ENCODE measurements around the gene CCDC160. TPM values are rescaled to one million over a fixed set of nuclear protein-coding genes. Genes with fewer than 3 reads are reported as not detected.
"Not testable (repeated sequence)": the region's sequence is repeated elsewhere in the genome, so short reads cannot be mapped to it uniquely, and the experiment has no call there.

CCDC160 gene
- total RNA-seq, 1 experiment from 2014 or later = 1.7 TPM

DNA sequence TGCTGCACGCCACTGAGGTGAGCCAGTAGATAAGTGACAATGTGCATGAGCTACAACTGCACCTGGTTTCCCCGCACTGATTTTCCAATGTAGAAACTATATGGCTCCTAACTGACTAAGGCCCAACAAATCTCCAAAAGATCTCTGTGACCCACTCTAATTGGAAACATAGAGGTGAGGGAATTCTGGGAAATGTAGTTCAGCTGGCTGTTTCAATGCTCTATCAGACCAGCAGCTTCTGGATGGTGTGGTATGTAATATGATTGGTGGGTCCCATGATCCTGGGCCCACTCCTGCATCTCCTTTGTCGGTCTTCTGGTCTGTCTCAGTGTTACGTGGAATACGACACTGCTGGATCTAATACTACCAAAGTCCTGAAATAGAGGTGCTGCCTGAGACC, 18.6 kb downstream of the CCDC160 start:
- H3K4me3 Mint-ChIP-seq (ENCODE audit: low read depth, unreplicated experiment) = no peak overlapping the region
- H3K27ac Mint-ChIP-seq (ENCODE audit: unreplicated experiment) = no peak overlapping the region
- no peaks in the 10 kb centered on the region for H3K9me3 Mint-ChIP-seq (ENCODE audit: low read depth, unreplicated experiment)
- DNase-seq = no peak
- no peaks in the 10 kb centered on the region for H3K36me3 Mint-ChIP-seq (ENCODE audit: insufficient read depth, unreplicated experiment)
- BruUV-seq (replicated peaks) = no TSS peak
- H3K4me1 Mint-ChIP-seq (ENCODE audit: low read depth, unreplicated experiment) = peaks cover 13% of the 10 kb centered on the region
- CTCF ChIA-PET = no interaction called here
- TF ChIP-seq, protein P1, sequence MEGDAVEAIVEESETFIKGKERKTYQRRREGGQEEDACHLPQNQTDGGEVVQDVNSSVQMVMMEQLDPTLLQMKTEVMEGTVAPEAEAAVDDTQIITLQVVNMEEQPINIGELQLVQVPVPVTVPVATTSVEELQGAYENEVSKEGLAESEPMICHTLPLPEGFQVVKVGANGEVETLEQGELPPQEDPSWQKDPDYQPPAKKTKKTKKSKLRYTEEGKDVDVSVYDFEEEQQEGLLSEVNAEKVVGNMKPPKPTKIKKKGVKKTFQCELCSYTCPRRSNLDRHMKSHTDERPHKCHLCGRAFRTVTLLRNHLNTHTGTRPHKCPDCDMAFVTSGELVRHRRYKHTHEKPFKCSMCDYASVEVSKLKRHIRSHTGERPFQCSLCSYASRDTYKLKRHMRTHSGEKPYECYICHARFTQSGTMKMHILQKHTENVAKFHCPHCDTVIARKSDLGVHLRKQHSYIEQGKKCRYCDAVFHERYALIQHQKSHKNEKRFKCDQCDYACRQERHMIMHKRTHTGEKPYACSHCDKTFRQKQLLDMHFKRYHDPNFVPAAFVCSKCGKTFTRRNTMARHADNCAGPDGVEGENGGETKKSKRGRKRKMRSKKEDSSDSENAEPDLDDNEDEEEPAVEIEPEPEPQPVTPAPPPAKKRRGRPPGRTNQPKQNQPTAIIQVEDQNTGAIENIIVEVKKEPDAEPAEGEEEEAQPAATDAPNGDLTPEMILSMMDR (IDR thresholded peaks at IDR 0.05; ENCODE audit: unreplicated experiment) = no peak
- no peaks in the 10 kb centered on the region for H3K27me3 Mint-ChIP-seq (ENCODE audit: unreplicated experiment)
- intact Hi-C loops (cut with micrococcal nuclease; ENCODE audit: unreplicated experiment) = no loop called here

DNA sequence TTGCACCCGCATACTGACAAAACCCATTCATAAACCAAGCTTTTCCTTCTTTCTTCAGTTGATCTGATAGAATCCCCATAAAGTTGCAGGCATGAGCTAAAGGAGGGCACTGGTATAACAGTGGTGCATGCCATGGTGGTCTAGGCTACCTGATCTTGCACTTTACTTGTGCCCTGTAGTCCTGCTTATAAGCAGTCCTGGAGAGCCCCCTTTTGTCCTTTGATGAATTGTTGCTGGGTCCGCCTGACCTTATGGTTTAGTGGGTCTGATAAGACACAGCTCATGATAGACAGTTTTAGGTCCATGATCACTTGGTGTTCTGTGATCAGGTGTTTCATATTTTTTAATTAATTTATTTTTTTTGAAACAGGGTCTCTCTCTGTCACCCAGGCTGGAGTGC, 19.7 kb downstream of the CCDC160 start:
- no TSS peak for BruUV-seq (replicated peaks)
- intact Hi-C loops (cut with micrococcal nuclease; ENCODE audit: unreplicated experiment) = no loop called here
- Mint-ChIP-seq H3K4me3 (ENCODE audit: low read depth, unreplicated experiment) (no peak overlapping the region), H3K9me3 (ENCODE audit: low read depth, unreplicated experiment) (no peaks in the 10 kb centered on the region), H3K4me1 (ENCODE audit: low read depth, unreplicated experiment) (peaks cover 13% of the 10 kb centered on the region), H3K36me3 (ENCODE audit: insufficient read depth, unreplicated experiment) (no peaks in the 10 kb centered on the region), H3K27me3 (ENCODE audit: unreplicated experiment) (no peaks in the 10 kb centered on the region), H3K27ac (ENCODE audit: unreplicated experiment) (no peak overlapping the region)
- DNase-seq = no peak
- TF ChIP-seq, protein P1 (IDR thresholded peaks at IDR 0.05; ENCODE audit: unreplicated experiment) = no peak
- CTCF ChIA-PET = no interaction called here

DNA sequence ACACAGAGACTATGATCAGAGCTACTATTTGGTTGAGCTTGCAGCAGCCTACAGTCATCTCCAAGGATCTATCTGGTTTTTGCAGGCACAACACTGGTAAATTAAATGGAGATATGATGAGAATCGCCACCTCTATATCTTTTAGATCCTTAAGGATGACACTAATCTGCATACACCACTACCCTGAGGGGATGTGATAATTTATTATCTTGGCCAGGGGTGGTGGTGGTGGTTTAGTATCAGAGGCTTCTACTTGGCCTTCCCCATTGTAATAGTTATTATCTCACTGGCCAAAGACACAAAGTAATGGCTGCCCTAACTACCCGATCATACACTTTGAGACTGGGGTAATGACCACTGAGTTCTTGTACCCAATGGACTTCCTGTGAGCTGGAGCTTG, 21.2 kb downstream of the CCDC160 start:
- Mint-ChIP-seq H3K4me3 (ENCODE audit: low read depth, unreplicated experiment) (no peak overlapping the region), H3K36me3 (ENCODE audit: insufficient read depth, unreplicated experiment) (no peaks in the 10 kb centered on the region), H3K27ac (ENCODE audit: unreplicated experiment) (no peak overlapping the region), H3K4me1 (ENCODE audit: low read depth, unreplicated experiment) (peaks cover 13% of the 10 kb centered on the region), H3K9me3 (ENCODE audit: low read depth, unreplicated experiment) (no peaks in the 10 kb centered on the region), H3K27me3 (ENCODE audit: unreplicated experiment) (no peaks in the 10 kb centered on the region)
- intact Hi-C loops (cut with micrococcal nuclease; ENCODE audit: unreplicated experiment) = no loop called here
- no TSS peak for BruUV-seq (replicated peaks)
- DNase-seq = no peak
- TF ChIP-seq, protein P1 (IDR thresholded peaks at IDR 0.05; ENCODE audit: unreplicated experiment) = no peak
- CTCF ChIA-PET = no interaction called here

DNA sequence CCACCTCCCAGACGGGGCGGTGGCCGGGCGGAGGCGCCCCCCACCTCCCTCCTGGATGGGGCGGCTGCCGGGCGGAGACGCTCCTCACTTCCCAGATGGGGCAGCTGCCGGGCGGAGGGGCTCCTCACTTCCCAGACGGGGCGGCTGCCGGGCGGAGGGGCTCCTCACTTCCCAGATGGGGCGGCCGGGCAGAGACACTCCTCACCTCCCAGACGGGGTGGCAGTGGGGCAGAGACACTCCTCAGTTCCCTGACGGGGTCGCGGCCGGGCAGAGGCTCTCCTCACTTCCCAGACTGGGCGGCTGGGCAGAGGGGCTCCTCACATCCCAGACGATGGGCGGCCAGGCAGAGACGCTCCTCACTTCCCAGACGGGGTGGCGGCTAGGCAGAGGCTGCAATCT, 49.0 kb downstream of the CCDC160 start:
- H3K27me3 Mint-ChIP-seq (ENCODE audit: unreplicated experiment); H3K36me3 Mint-ChIP-seq (ENCODE audit: insufficient read depth, unreplicated experiment); H3K4me3 Mint-ChIP-seq (ENCODE audit: low read depth, unreplicated experiment); H3K27ac Mint-ChIP-seq (ENCODE audit: unreplicated experiment); H3K4me1 Mint-ChIP-seq (ENCODE audit: low read depth, unreplicated experiment); intact Hi-C loops (cut with micrococcal nuclease; ENCODE audit: unreplicated experiment); DNase-seq; BruUV-seq (replicated peaks); H3K9me3 Mint-ChIP-seq (ENCODE audit: low read depth, unreplicated experiment): not testable (repeated sequence)
- CTCF ChIA-PET = interaction anchor here (0.6 kb wide), 1 partner anchor 102 kb away, joined by 4 read pairs; no protein-coding TSS in a partner anchor

DNA sequence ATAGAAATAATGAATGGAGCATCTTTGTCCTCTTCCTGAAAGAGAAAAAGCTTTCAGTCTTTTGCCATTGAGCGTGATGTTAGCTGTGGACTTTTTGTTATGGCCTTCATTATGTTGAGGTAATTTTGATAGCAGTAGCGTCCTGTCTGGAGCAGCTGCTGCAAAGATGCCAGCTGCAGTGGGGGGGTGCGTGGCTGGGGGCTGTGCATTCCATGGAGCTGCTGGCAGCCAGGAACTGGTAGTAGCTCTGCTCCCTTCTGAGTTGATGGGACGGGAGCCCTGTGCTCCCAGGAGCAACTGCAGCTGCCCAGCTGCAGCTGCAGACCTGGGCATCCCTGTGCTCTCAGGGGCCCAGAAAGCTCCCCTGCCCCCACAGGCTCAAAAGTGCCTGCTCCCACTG, 50.4 kb downstream of the CCDC160 start:
- H3K36me3 Mint-ChIP-seq (ENCODE audit: insufficient read depth, unreplicated experiment) = no peaks in the 10 kb centered on the region
- no peaks in the 10 kb centered on the region for H3K4me1 Mint-ChIP-seq (ENCODE audit: low read depth, unreplicated experiment)
- TF ChIP-seq, protein P1 (IDR thresholded peaks at IDR 0.05; ENCODE audit: unreplicated experiment) = no peak
- no peak for DNase-seq
- no peak overlapping the region for H3K4me3 Mint-ChIP-seq (ENCODE audit: low read depth, unreplicated experiment)
- no peaks in the 10 kb centered on the region for H3K27me3 Mint-ChIP-seq (ENCODE audit: unreplicated experiment)
- H3K9me3 Mint-ChIP-seq (ENCODE audit: low read depth, unreplicated experiment) = peaks cover 3% of the 10 kb centered on the region
- no TSS peak for BruUV-seq (replicated peaks)
- CTCF ChIA-PET = no interaction called here
- intact Hi-C loops (cut with micrococcal nuclease; ENCODE audit: unreplicated experiment) = no loop called here
- H3K27ac Mint-ChIP-seq (ENCODE audit: unreplicated experiment) = no peak overlapping the region
